ENCODE measurements around the gene GPR34. TPM values are rescaled to one million over a fixed set of nuclear protein-coding genes. Genes with fewer than 3 reads are reported as not detected.

The GPR34 gene
- total and polyA plus RNA-seq, 12 donors, result 2.7 to 53.3 (median 20.9) TPM

DNA sequence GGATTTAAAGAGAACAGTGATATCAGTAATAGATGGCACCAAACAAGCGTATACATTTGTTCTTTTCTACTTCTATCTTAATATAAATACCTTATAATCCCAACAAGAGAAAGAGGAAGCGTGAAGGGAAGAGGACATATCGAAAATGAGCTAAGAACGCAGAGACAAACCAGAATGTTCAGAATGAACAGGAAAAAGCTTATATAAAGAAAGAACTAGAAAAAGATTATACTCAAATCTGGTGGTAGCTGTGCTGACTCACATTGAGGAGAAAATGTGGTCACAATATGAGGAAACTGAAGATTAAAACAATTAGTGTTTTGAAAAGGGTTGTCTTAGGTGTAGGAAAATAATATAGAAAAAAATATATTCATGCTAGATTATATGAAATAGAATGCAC lies 2.0 kb upstream of the GPR34 start:
- Histone ChIP-seq H3K27me3 (no peaks in the 10 kb centered on the region), H3K4me3 (no peak overlapping the region), H3K9me3 (replicated peaks in 1 of 3) (no peaks in the 10 kb centered on the region), H3K27ac (no peak overlapping the region), H3K36me3 (replicated peaks in 1 of 2) (no peaks in the 10 kb centered on the region), H3K4me1 (replicated peaks in 1 of 2) (peaks cover 0 to 6% of the 10 kb centered on the region in 2 donors)
- DNase-seq, result no peak
- WGBS, 4 donors, result 54 to 87% (median 84%) methylated on average over 4 of the region's 4 CpGs
- intact Hi-C loops (cut with DNase I), result no loop called here
- TF ChIP-seq, protein P1, sequence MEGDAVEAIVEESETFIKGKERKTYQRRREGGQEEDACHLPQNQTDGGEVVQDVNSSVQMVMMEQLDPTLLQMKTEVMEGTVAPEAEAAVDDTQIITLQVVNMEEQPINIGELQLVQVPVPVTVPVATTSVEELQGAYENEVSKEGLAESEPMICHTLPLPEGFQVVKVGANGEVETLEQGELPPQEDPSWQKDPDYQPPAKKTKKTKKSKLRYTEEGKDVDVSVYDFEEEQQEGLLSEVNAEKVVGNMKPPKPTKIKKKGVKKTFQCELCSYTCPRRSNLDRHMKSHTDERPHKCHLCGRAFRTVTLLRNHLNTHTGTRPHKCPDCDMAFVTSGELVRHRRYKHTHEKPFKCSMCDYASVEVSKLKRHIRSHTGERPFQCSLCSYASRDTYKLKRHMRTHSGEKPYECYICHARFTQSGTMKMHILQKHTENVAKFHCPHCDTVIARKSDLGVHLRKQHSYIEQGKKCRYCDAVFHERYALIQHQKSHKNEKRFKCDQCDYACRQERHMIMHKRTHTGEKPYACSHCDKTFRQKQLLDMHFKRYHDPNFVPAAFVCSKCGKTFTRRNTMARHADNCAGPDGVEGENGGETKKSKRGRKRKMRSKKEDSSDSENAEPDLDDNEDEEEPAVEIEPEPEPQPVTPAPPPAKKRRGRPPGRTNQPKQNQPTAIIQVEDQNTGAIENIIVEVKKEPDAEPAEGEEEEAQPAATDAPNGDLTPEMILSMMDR (IDR thresholded peaks at IDR 0.05), result no peak
- TF ChIP-seq POLR2A (IDR thresholded peaks at IDR 0.05), result no peak

DNA sequence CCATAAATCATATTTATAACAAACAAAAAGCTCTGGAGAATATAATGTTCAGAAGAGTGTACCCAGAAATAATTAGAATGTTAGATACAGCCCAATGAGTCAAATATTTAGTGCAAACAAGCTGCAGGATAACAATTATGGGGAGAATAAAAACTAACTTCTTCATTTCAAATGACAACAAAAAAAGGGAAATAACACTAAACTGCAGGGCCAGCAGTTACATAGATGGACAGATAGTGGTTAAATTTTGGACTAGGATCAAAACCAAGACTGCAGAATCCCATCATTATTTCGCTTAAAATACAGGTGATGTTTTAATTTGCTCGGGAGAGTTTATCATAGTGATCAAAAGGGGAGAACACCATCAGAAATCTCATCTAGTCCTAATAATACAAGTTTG lies 617 bp upstream of the GPR34 start:
- WGBS, 4 donors, result 62 to 72% (median 67%) methylated on average over 2 of the region's 2 CpGs

DNA sequence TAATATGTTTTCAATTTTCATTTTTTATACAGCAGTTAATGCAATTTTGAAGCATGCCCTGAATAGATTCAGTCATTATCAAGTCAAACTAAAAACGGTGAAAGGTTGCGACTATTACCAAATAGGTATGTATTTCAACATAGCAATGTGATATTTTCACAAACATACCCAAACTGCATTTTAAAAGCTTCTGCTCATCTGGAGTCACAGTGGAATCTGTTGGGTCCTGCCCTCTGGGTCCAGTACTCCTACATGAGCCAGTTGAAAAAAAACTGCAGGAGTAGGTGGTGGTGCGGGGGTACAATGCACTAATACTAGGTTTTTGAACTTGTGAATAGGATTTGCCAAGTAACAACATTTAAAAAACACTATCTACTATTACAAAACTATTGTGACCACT lies 938 bp downstream of the GPR34 start:
- Histone ChIP-seq H3K4me1 (replicated peaks in 1 of 2) (peaks cover 0 to 7% of the 10 kb centered on the region in 2 donors), H3K4me3 (peak overlapping the region in 1 of 4 donors; percentile 25), H3K9me3 (replicated peaks in 1 of 3) (no peaks in the 10 kb centered on the region), H3K27me3 (no peaks in the 10 kb centered on the region), H3K27ac (peak overlapping the region in 1 of 5 donors; percentile 27), H3K36me3 (replicated peaks in 1 of 2) (no peaks in the 10 kb centered on the region)
- intact Hi-C loops (cut with DNase I), result no loop called here
- TF ChIP-seq, protein P1 (IDR thresholded peaks at IDR 0.05), result no peak
- TF ChIP-seq POLR2A (IDR thresholded peaks at IDR 0.05), result no peak
- no peak for DNase-seq
- 67 to 82% (median 75%) methylated on average over 3 of the region's 3 CpGs for WGBS, 4 donors

More for the DNA sequence above, 617 bp upstream of the GPR34 start:
- intact Hi-C loops (cut with DNase I), result no loop called here
- Histone ChIP-seq H3K27me3 (no peaks in the 10 kb centered on the region), H3K27ac (no peak overlapping the region), H3K36me3 (replicated peaks in 1 of 2) (no peaks in the 10 kb centered on the region), H3K9me3 (replicated peaks in 1 of 3) (no peaks in the 10 kb centered on the region), H3K4me3 (peak overlapping the region in 1 of 4 donors; percentile 7), H3K4me1 (replicated peaks in 1 of 2) (peaks cover 0 to 10% of the 10 kb centered on the region in 2 donors)
- no peak for DNase-seq
- no peak for TF ChIP-seq POLR2A (IDR thresholded peaks at IDR 0.05)
- TF ChIP-seq, protein P1 (IDR thresholded peaks at IDR 0.05), result no peak

DNA sequence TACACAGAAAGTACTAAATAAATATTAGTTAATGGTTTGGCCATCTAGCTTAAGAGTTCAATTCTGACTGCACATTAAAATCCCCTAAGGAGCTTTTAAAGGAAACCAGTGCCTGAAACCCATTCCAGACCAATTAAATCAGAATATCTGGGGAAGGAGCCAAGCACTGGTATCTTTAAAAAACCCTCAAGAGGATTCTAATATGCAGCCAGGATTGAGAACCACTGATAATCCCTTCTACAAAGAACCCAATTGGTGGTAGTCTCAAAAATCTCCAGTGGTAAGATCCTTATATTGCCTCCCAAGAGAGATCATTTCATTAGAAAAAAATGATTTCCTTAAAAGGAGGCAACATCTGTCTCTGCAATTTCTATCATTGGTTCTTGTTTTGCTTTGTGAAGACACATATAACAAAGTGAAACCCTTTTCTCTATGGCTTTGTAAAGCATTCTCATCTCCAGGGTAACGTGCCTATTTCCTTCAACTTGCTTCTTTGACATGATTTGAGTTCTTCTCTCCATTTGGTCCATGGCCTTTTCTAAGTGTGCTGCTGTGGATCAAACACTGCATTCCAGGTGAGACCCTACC lies 3.5 kb downstream of the GPR34 start:
- Histone ChIP-seq H3K9me3 (replicated peaks in 1 of 3) (no peaks in the 10 kb centered on the region), H3K4me1 (replicated peaks in 1 of 2) (peaks cover 0 to 4% of the 10 kb centered on the region in 2 donors), H3K27ac (peak overlapping the region in 1 of 5 donors; percentile 29), H3K27me3 (no peaks in the 10 kb centered on the region), H3K36me3 (replicated peaks in 1 of 2) (no peaks in the 10 kb centered on the region), H3K4me3 (no peak overlapping the region)
- TF ChIP-seq, protein P1 (IDR thresholded peaks at IDR 0.05), result no peak
- TF ChIP-seq POLR2A (IDR thresholded peaks at IDR 0.05), result no peak
- intact Hi-C loops (cut with DNase I), result no loop called here
- 63 to 82% (median 71%) methylated on average over 1 of the region's 1 CpG for WGBS, 4 donors
- no peak for DNase-seq
